Hepatocyte (in vitro differentiated cells): Measurements from ENCODE around the gene ERI2.
"Not testable (repeated sequence)": the region's sequence is repeated elsewhere in the genome, so short reads cannot be mapped to it uniquely, and the experiment has no call there.

Experiments used
- EZH2 ChIP-seq: fragments of 200-600 bp; sonication (generic); IDR thresholded peaks from 2 replicates; pipeline ENCODE4 v1.6.1; 2016; ENCODE audit warnings: antibody characterized with exemption, mild to moderate bottlenecking, borderline replicate concordance
- EZH2phosphoT487 ChIP-seq: fragments of 200-600 bp; sonication (generic); IDR thresholded peaks from one replicate; pipeline ENCODE4 v1.6.1; 2018; ENCODE audit warnings: antibody characterized with exemption, mild to moderate bottlenecking, low read depth, moderate library complexity; ENCODE audit not compliant: unreplicated experiment, severe bottlenecking
- TF ChIP-seq, protein P1 (sequence below): fragments of 200-600 bp; sonication (generic); IDR thresholded peaks from 2 replicates; pipeline ENCODE4 v1.5.1; 2016; ENCODE audit warnings: antibody characterized with exemption, mild to moderate bottlenecking; ENCODE audit not compliant: poor library complexity

DNA sequence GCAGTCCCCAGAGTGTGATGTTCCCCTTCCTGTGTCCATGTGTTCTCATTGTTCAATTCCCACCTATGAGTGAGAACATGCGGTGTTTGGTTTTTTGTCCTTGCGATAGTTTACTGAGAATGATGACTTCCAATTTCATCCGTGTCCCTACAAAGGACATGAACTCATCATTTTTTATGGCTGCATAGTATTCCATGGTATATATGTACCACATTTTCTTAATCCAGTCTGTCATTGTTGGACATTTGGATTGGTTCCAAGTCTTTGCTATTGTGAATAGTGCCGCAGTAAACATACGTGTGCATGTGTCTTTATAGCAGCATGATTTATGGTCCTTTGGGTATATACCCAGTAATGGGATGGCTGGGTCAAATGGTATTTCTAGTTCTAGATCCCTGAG, 50.5 kb downstream of the ERI2 start:
- not testable (repeated sequence) for TF ChIP-seq EZH2, EZH2phosphoT487
- TF ChIP-seq, protein P1, sequence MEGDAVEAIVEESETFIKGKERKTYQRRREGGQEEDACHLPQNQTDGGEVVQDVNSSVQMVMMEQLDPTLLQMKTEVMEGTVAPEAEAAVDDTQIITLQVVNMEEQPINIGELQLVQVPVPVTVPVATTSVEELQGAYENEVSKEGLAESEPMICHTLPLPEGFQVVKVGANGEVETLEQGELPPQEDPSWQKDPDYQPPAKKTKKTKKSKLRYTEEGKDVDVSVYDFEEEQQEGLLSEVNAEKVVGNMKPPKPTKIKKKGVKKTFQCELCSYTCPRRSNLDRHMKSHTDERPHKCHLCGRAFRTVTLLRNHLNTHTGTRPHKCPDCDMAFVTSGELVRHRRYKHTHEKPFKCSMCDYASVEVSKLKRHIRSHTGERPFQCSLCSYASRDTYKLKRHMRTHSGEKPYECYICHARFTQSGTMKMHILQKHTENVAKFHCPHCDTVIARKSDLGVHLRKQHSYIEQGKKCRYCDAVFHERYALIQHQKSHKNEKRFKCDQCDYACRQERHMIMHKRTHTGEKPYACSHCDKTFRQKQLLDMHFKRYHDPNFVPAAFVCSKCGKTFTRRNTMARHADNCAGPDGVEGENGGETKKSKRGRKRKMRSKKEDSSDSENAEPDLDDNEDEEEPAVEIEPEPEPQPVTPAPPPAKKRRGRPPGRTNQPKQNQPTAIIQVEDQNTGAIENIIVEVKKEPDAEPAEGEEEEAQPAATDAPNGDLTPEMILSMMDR, result not testable (repeated sequence)
